Endothelial cell of umbilical vein (primary cell): Measurements from ENCODE around the gene TOE1. TPM values are rescaled to one million over a fixed set of nuclear protein-coding genes. Genes with fewer than 3 reads are reported as not detected.

ENCODE experiments used
- BruUV-seq: library from RNA; stranded (reverse); fragments of 400-500 nt; replicated peaks from 2 replicates; lab custom pipeline; 2021; lab: Mats Ljungman, UMichigan
- CTCF ChIA-PET: fragments of 300-600, 350-600 bp; sonication (Branson Sonifier 250); formaldehyde crosslinking; loops from one replicate; lab custom pipeline; 2021; ENCODE audit warnings: antibody characterized with exemption, inconsistent platforms; lab: Charles Lee
- POLR2A ChIA-PET: fragments of 300-600, 350-600 bp; sonication (Branson Sonifier 250); formaldehyde crosslinking; loops from one replicate; lab custom pipeline; 2021; ENCODE audit warnings: antibody characterized with exemption, inconsistent platforms; lab: Charles Lee
- DNase-seq: peaks from one replicate; pipeline ENCODE4 v3.0.0-alpha.2; 2011; ENCODE audit warnings: low read depth, low spot score
- FAIRE-seq: peaks from 2 replicates; lab custom pipeline; 2011; peaks lifted over from hg19 to GRCh38; lab: Jason Lieb, UNC
- H2AFZ ChIP-seq: 2 replicates; pipeline ENCODE4 v1.6.0; 2012; ENCODE audit warnings: low read depth, low read length, control low read depth, inconsistent platforms
- H3K27ac ChIP-seq: 2 replicates; pipeline ENCODE4 v1.5.1; 2011; ENCODE audit warnings: low read depth, mild to moderate bottlenecking, control low read depth, low read length, moderate library complexity; ENCODE audit not compliant: insufficient read depth
- H3K27me3 ChIP-seq, 2 experiments: 2 replicates each; pipeline versions ENCODE4 v1.6.0 to v1.6.1; 2011; ENCODE audit warnings: low read length in 2 of 2, mixed read lengths in 1 of 2; ENCODE audit not compliant: control insufficient read depth in 2 of 2, insufficient read depth in 2 of 2
- H3K36me3 ChIP-seq, 2 experiments: 2 replicates in 1 of 2; 3 replicates in 1 of 2; pipeline ENCODE4 v1.5.1; 2011; ENCODE audit warnings: low read length in 2 of 2, mild to moderate bottlenecking in 1 of 2, moderate library complexity in 1 of 2; ENCODE audit not compliant: control insufficient read depth in 2 of 2, insufficient read depth in 2 of 2; ENCODE audit errors: extremely low read depth in 1 of 2
- H3K4me1 ChIP-seq: 3 replicates; pipeline ENCODE4 v1.5.1; 2011; ENCODE audit warnings: mild to moderate bottlenecking, low read length; ENCODE audit not compliant: control insufficient read depth, insufficient read depth; ENCODE audit errors: extremely low read depth
- H3K4me2 ChIP-seq: 2 replicates; pipeline ENCODE4 v1.6.1; 2011; ENCODE audit warnings: low read length, control low read depth, mixed read lengths; ENCODE audit not compliant: insufficient read depth
- H3K4me3 ChIP-seq, 3 experiments: fragments of 200-600 bp in 1 of 3; sonication (generic), shearing (Covaris generic) in 1 of 3; replicated peaks in 1 of 3; 2 replicates each; pipeline ENCODE4 v1.5.1; 2011 to 2016; ENCODE audit warnings: control low read depth in 3 of 3, low read length in 3 of 3, mild to moderate bottlenecking in 2 of 3, inconsistent platforms in 1 of 3, low read depth in 1 of 3, moderate library complexity in 1 of 3; ENCODE audit not compliant: insufficient read depth in 1 of 3
- H3K79me2 ChIP-seq: 2 replicates; pipeline ENCODE4 v1.6.0; 2012; ENCODE audit warnings: low read length, inconsistent platforms; ENCODE audit not compliant: control insufficient read depth, insufficient read depth
- H3K9ac ChIP-seq: replicated peaks from 2 replicates; pipeline ENCODE3; 2011; ENCODE audit warnings: low read length, control low read depth; ENCODE audit not compliant: insufficient read depth; ENCODE audit errors: extremely low read depth
- H3K9me1 ChIP-seq: replicated peaks from 3 replicates; pipeline ENCODE4 v1.6.0; 2011; ENCODE audit warnings: mild to moderate bottlenecking, low read length; ENCODE audit not compliant: control insufficient read depth, insufficient read depth; ENCODE audit errors: extremely low read depth
- H3K9me3 ChIP-seq: replicated peaks from 2 replicates; pipeline ENCODE4 v1.5.1; 2012; ENCODE audit warnings: low read length, inconsistent platforms; ENCODE audit not compliant: control insufficient read depth, insufficient read depth
- H4K20me1 ChIP-seq: replicated peaks from 2 replicates; pipeline ENCODE3; 2011; ENCODE audit warnings: mild to moderate bottlenecking, low read length; ENCODE audit not compliant: control insufficient read depth, insufficient read depth; ENCODE audit errors: extremely low read depth
- EZH2 ChIP-seq: IDR thresholded peaks from 2 replicates; pipeline ENCODE4 v1.6.1; 2012; ENCODE audit warnings: borderline replicate concordance, low read depth, mild to moderate bottlenecking, moderate library complexity, low read length, inconsistent platforms; ENCODE audit not compliant: severe bottlenecking
- FOS ChIP-seq: IDR thresholded peaks from 2 replicates; pipeline ENCODE4 v1.6.1; 2011; ENCODE audit warnings: mild to moderate bottlenecking, low read length, moderate library complexity, borderline replicate concordance; ENCODE audit not compliant: insufficient read depth
- GATA2 ChIP-seq: IDR thresholded peaks from 2 replicates; pipeline ENCODE4 v1.7.0; 2011; ENCODE audit warnings: low read depth, mild to moderate bottlenecking, moderate library complexity, mixed read lengths, low read length; ENCODE audit not compliant: insufficient read length, insufficient read depth
- JUN ChIP-seq: IDR thresholded peaks from 2 replicates; pipeline ENCODE4 v1.6.1; 2011; ENCODE audit warnings: borderline replicate concordance, low read depth; ENCODE audit not compliant: insufficient read length, insufficient read depth
- MYC ChIP-seq: IDR thresholded peaks from one replicate; pipeline ENCODE4 v1.6.1; 2011; ENCODE audit warnings: mild to moderate bottlenecking, low read depth, low read length
- POLR2A ChIP-seq: IDR thresholded peaks from 2 replicates; pipeline ENCODE4 v1.6.1; 2012; ENCODE audit warnings: low read depth, mild to moderate bottlenecking, control low read depth, low read length
- POLR2AphosphoS5 ChIP-seq: IDR thresholded peaks from 2 replicates; pipeline ENCODE4 v1.6.1; 2012; ENCODE audit warnings: low read depth, mild to moderate bottlenecking, control low read depth, low read length, moderate library complexity; ENCODE audit not compliant: insufficient read depth
- dilution Hi-C: fragments of 300-500 bp; cut with MboI; formaldehyde crosslinking; loops from one replicate; pipeline ENCODE4 v1.15.0; 2019; ENCODE audit warnings: low sequenced_read_pairs; ENCODE audit not compliant: extremely low pct_ligation_motif_present
- intact Hi-C: fragments of 100-400 bp; cut with micrococcal nuclease; formaldehyde crosslinking; loops from one replicate; pipeline ENCODE4 v1.10.0; 2022
- polyA plus RNA-seq, 4 experiments: library from polyadenylated mRNA; depleted of rRNA in 3 of 4; stranded (reverse) in 3 of 4; unstranded in 1 of 4; fragments of >200 nt; gene quantifications; 2 replicates each; pipeline versions ENCODE4 v1.2.1 to v1.2.3, GENCODE V29; 2011 to 2012; ENCODE audit warnings: missing spikeins in 1 of 4
- total RNA-seq: library from RNA; stranded (reverse); gene quantifications from 2 replicates; pipeline ENCODE4 v1.2.3, GENCODE V29; 2021
- TF ChIP-seq, protein P1 (sequence below), 2 donors: IDR thresholded peaks; 1 replicate in 1 of 2; 2 replicates in 1 of 2; pipeline ENCODE4 v1.5.1; 2011; ENCODE audit warnings: low read length in 2 of 2, mild to moderate bottlenecking in 2 of 2, moderate library complexity in 2 of 2, control low read depth in 1 of 2, inconsistent platforms in 1 of 2, low read depth in 1 of 2; ENCODE audit not compliant: insufficient read depth in 1 of 2; ENCODE audit errors: extremely low read depth in 1 of 2
- TF ChIP-seq, protein P2 (sequence below): IDR thresholded peaks from 2 replicates; pipeline ENCODE4 v1.6.1; 2011; ENCODE audit not compliant: insufficient read depth, insufficient read length

The TOE1 gene
- total and polyA plus RNA-seq, 2 donors (not counting 3 experiments of a cell fraction or from before 2014, with no cell fraction given), result 16.3 to 24.9 TPM

- no peak overlapping the region for H2AFZ ChIP-seq
- no peaks in the 10 kb centered on the region for H3K4me1 ChIP-seq
- CTCF ChIA-PET, result interaction anchor here (0.7 to 1.6 kb wide), 6 partner anchors 9 to 119 kb away, joined by 3 to 8 read pairs (median 4); no protein-coding TSS in a partner anchor
- no peak overlapping the region for H3K4me2 ChIP-seq
- no peaks in the 10 kb centered on the region for H3K9me3 ChIP-seq
- TF ChIP-seq EZH2, result no peak
- TF ChIP-seq GATA2, result no peak
- no peak for TF ChIP-seq POLR2A
- TF ChIP-seq POLR2AphosphoS5, result no peak
- no peak for TF ChIP-seq MYC
- no peak for TF ChIP-seq FOS
- no peak for TF ChIP-seq JUN
- TF ChIP-seq, protein P1, sequence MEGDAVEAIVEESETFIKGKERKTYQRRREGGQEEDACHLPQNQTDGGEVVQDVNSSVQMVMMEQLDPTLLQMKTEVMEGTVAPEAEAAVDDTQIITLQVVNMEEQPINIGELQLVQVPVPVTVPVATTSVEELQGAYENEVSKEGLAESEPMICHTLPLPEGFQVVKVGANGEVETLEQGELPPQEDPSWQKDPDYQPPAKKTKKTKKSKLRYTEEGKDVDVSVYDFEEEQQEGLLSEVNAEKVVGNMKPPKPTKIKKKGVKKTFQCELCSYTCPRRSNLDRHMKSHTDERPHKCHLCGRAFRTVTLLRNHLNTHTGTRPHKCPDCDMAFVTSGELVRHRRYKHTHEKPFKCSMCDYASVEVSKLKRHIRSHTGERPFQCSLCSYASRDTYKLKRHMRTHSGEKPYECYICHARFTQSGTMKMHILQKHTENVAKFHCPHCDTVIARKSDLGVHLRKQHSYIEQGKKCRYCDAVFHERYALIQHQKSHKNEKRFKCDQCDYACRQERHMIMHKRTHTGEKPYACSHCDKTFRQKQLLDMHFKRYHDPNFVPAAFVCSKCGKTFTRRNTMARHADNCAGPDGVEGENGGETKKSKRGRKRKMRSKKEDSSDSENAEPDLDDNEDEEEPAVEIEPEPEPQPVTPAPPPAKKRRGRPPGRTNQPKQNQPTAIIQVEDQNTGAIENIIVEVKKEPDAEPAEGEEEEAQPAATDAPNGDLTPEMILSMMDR (IDR thresholded peaks at IDR 0.05; ENCODE audit: extremely low read depth in 1 of 2, insufficient read depth in 1 of 2, low read depth in 1 of 2, low read length in 2 of 2), result no peak
- TF ChIP-seq, protein P2, sequence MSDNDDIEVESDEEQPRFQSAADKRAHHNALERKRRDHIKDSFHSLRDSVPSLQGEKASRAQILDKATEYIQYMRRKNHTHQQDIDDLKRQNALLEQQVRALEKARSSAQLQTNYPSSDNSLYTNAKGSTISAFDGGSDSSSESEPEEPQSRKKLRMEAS, result no peak
- no peaks in the 10 kb centered on the region for H3K36me3 ChIP-seq
- H3K9ac ChIP-seq, result no peak overlapping the region
- H3K27me3 ChIP-seq, result peaks cover 0 to 1% of the 10 kb centered on the region in 2 experiments
- DNase-seq, result no peak
- POLR2A ChIA-PET, result no interaction called here
- H4K20me1 ChIP-seq, result no peaks in the 10 kb centered on the region
- BruUV-seq, result no TSS peak
- no peak overlapping the region for H3K4me3 ChIP-seq
- no peaks in the 10 kb centered on the region for H3K79me2 ChIP-seq
- FAIRE-seq, result no peak
- intact Hi-C loops, result no loop called here
- dilution Hi-C loops, result loop anchor here (25.0 kb wide), 1 partner anchor 114 kb away; the partner anchor contains the start of gene TESK2
- no peak overlapping the region for H3K27ac ChIP-seq
- no peaks in the 10 kb centered on the region for H3K9me1 ChIP-seq
Measured at GRCh38 chr1:45373573-45373972, 33.6 kb downstream of the TOE1 start.
